Endothelial cell (in vitro differentiated cells): ENCODE measurements around the gene ELMO3. TPM values are rescaled to one million over a fixed set of nuclear protein-coding genes. Genes with fewer than 3 reads are reported as not detected.

Experiments used
- DNase-seq: peaks from one replicate; pipeline ENCODE4 v3.0.0; 2021; ENCODE audit warnings: low spot score
- H3K27ac Mint-ChIP-seq: one replicate; pipeline ENCODE4 v1.8.0; 2021; ENCODE audit warnings: mixed read lengths, inconsistent platforms; ENCODE audit not compliant: unreplicated experiment
- H3K27me3 Mint-ChIP-seq: one replicate; pipeline ENCODE4 v1.8.0; 2021; ENCODE audit warnings: mild to moderate bottlenecking, moderate library complexity, mixed read lengths, inconsistent platforms; ENCODE audit not compliant: unreplicated experiment
- H3K36me3 Mint-ChIP-seq: one replicate; pipeline ENCODE4 v1.8.0; 2021; ENCODE audit warnings: mild to moderate bottlenecking, low read depth, mixed read lengths, inconsistent platforms; ENCODE audit not compliant: unreplicated experiment
- H3K4me1 Mint-ChIP-seq: one replicate; pipeline ENCODE4 v1.8.0; 2021; ENCODE audit warnings: mild to moderate bottlenecking, mixed read lengths, inconsistent platforms; ENCODE audit not compliant: unreplicated experiment
- H3K4me3 Mint-ChIP-seq: one replicate; pipeline ENCODE4 v1.8.0; 2021; ENCODE audit warnings: mild to moderate bottlenecking, mixed read lengths, inconsistent platforms; ENCODE audit not compliant: unreplicated experiment
- H3K9me3 Mint-ChIP-seq: one replicate; pipeline ENCODE4 v1.8.0; 2021; ENCODE audit warnings: mixed read lengths, inconsistent platforms; ENCODE audit not compliant: unreplicated experiment
- CTCF ChIP-seq: fragments of 200-600 bp; sonication (generic); IDR thresholded peaks from one replicate; pipeline ENCODE4 v1.5.0; 2021; ENCODE audit warnings: antibody characterized with exemption; ENCODE audit not compliant: unreplicated experiment
- total RNA-seq: library from RNA; stranded (reverse); fragmentation: NEBNext Ultra II Directional; extraction: Animal tissue kit (Norgen Biotek cat#: 25700); gene quantifications from one replicate; pipeline ENCODE4 v1.2.1, GENCODE V29; 2021; ENCODE audit not compliant: unreplicated experiment

The ELMO3 gene
- total RNA-seq, 1 donor from 2014 or later, result 25.3 TPM

DNA sequence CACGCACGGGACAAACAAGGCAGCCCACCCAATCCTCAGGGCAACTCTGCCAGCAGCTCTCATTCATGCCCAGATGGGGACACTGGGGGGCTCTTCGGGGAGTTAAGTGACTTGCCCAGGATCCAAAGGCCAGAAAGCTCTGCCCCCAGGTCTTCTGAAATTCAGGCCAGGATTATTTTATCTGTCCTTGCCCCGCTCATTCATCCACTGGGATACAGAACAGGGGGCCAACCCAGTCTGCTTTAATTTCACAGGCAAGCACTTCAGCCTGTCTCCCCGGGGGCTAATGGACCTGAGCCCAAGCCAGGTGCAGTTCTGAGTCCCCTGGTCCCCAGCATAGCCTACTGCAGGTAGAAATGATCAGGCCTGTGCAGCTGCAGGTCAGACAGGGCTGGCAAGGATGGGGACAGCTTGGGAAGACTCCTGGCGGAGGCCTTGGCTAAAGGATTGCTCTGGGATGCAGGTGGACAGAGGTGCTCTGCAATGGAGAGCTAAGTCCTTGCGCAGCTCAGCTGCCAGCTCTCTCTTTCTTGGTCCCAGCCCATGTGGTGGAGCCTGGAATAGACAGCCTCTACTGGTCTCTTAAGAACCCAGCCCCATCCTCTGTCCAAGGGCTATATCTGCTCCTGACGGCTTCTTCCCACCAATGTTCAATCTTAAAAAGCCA, 47.4 kb upstream of the ELMO3 start:
- peak overlapping the region; percentile 47 for H3K4me3 Mint-ChIP-seq
- H3K27me3 Mint-ChIP-seq, result peaks cover 41% of the 10 kb centered on the region
- H3K27ac Mint-ChIP-seq, result no peak overlapping the region
- H3K4me1 Mint-ChIP-seq, result no peaks in the 10 kb centered on the region
- DNase-seq, result no peak
- TF ChIP-seq CTCF, result no peak
- H3K36me3 Mint-ChIP-seq, result peaks cover 5% of the 10 kb centered on the region
- H3K9me3 Mint-ChIP-seq, result no peaks in the 10 kb centered on the region

DNA sequence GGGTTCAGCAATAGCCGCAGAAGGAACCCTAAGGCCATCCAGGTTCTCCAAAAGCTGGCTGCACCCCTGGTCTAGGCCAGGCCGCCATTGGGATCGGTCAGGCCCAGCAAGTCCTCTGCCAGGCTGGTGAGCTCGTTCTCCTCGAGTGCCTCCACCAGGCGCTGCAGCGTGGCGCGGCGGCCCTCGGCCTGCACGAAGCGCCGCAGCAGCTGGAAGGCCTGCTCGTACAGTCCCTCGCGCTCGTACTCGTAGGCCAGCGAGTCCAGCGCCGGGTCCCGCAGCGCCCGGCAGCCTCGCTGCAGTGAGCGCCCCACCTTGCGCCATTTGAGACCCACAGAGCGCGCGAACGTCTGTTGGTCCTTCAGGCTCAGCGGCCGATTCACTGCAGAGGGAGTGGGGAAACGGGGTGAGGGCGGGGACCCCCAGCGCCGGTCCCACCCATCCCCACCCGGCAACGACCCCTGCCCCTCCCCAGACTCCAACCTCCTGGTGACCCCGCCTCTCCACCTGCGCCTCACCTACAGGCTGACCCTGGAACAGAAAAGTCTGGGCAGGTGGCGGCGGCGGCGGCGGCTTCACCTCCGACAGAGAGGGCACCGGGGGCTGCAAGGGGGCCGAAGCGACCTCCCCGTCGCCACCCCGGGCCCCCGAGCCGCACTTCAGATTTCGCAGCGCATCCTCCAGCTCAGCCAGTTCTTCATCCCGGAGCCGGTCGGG, 44.2 kb upstream of the ELMO3 start:
- no peaks in the 10 kb centered on the region for H3K9me3 Mint-ChIP-seq
- no peak for DNase-seq
- H3K36me3 Mint-ChIP-seq, result peaks cover 4% of the 10 kb centered on the region
- peaks cover 15% of the 10 kb centered on the region for H3K4me1 Mint-ChIP-seq
- no peak overlapping the region for H3K27ac Mint-ChIP-seq
- H3K27me3 Mint-ChIP-seq, result peaks cover 49% of the 10 kb centered on the region
- no peak for TF ChIP-seq CTCF
- no peak overlapping the region for H3K4me3 Mint-ChIP-seq

DNA sequence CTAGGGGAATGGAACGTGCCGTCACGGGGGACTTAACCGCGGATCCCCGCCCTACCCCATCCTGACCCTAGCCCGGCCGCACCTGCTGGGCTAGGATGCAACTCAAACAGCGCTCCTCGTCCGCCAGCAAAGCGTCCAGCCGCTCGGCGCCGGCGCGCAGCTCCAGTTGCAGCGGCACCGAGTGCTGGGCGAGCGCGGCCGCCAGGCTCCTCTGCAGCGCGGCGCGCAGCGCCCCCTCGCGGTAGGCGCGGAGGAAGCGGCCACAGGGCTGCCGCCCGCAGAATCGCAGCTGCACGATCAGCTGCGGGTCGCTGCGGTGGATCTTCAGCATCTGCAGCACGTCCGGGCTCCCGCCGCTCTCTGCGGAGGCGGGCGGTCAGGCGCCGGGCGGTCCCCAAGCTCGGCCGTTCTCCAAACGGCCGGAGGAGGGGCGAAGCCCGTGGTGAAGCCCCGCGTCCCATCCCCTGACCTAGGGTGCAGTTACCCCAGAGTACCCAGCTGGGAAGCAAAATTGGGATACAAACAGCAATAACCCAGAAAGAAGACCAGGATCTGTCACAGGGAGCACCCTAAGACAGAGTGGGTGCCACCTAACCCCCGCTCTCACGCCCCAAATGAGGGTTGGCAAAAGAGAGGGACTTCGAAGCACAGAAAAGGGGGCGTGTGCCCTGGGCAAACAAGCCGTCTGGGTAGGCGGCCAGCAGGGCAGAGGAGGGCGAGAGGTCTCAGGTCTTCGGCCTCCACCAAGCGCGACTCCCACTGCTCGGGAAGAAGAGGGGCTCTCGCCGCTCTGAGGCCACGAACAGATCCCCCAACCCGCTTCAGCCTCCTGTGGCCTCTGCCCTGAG, 43.4 kb upstream of the ELMO3 start:
- DNase-seq, result peak; percentile 92
- H3K27ac Mint-ChIP-seq, result no peak overlapping the region
- peaks cover 15% of the 10 kb centered on the region for H3K4me1 Mint-ChIP-seq
- H3K9me3 Mint-ChIP-seq, result no peaks in the 10 kb centered on the region
- peaks cover 49% of the 10 kb centered on the region for H3K27me3 Mint-ChIP-seq
- no peak overlapping the region for H3K4me3 Mint-ChIP-seq
- TF ChIP-seq CTCF, result peak; percentile 97
- H3K36me3 Mint-ChIP-seq, result peaks cover 4% of the 10 kb centered on the region

- peaks cover 15% of the 10 kb centered on the region for H3K4me1 Mint-ChIP-seq
- peaks cover 46% of the 10 kb centered on the region for H3K27me3 Mint-ChIP-seq
Measured at GRCh38 chr16:67156143-67156844, 42.6 kb upstream of the ELMO3 start.

More at GRCh38 chr16:67156143-67156844, 42.6 kb upstream of the ELMO3 start:
- peaks cover 4% of the 10 kb centered on the region for H3K36me3 Mint-ChIP-seq
- H3K9me3 Mint-ChIP-seq, result no peaks in the 10 kb centered on the region
- no peak overlapping the region for H3K4me3 Mint-ChIP-seq
- DNase-seq, result no peak
- no peak overlapping the region for H3K27ac Mint-ChIP-seq
- TF ChIP-seq CTCF, result no peak
